ENCODE results near the gene DISC1.
"Not testable (repeated sequence)": the region's sequence is repeated elsewhere in the genome, so short reads cannot be mapped to it uniquely, and the experiment has no call there.

- not testable (repeated sequence) for TF ChIP-seq POLR2A (IDR thresholded peaks at IDR 0.05; ENCODE audit: low read depth, low read length); POLR2AphosphoS5 (IDR thresholded peaks at IDR 0.05; ENCODE audit: low read depth, low read length); TAF1 (IDR thresholded peaks at IDR 0.05; ENCODE audit: low read depth, low read length); POU2F2 (IDR thresholded peaks at IDR 0.05; ENCODE audit: low read depth, low read length); PAX5 (IDR thresholded peaks at IDR 0.05; ENCODE audit: insufficient read depth, low read length, severe bottlenecking); SPI1 (IDR thresholded peaks at IDR 0.05; ENCODE audit: low read depth, low read length)
Observed at GRCh38 chr1:231669864-231670621, 43.5 kb downstream of the DISC1 start.

Data from GM12891 (cell line).